HepG2 (cell line): ENCODE data around the gene GTF2H3. TPM values are rescaled to one million over a fixed set of nuclear protein-coding genes. Genes with fewer than 3 reads are reported as not detected.

ENCODE experiments used
- ATAC-seq: fragments of 200-7000 bp; cut with Tn5 transposase; 3 replicates; pipeline ENCODE4 v1.9.1; 2020; ENCODE audit warnings: mild to moderate bottlenecking, moderate library complexity
- BruUV-seq: library from RNA; stranded (reverse); fragments of 400-500 nt; replicated peaks from 2 replicates; lab custom pipeline; 2021; lab: Mats Ljungman, UMichigan
- CTCF ChIA-PET: fragments of 300-600 bp; formaldehyde crosslinking; extraction: SDS; loops from one replicate; lab custom pipeline; 2021; ENCODE audit warnings: low total read pairs, inconsistent platforms, low intra/inter-chr PET ratio; lab: Yijun Ruan, JAX
- POLR2A ChIA-PET: fragments of 350-600 bp; sonication (Branson Sonifier 250); formaldehyde crosslinking; loops from one replicate; lab custom pipeline; 2020; ENCODE audit warnings: antibody characterized with exemption, inconsistent platforms; lab: Yijun Ruan, JAX
- DNase-seq: peaks from one replicate; pipeline ENCODE4 v3.0.0-alpha.2; 2015; ENCODE audit warnings: low spot score
- FAIRE-seq: peaks from 3 replicates; lab custom pipeline; 2011; peaks lifted over from hg19 to GRCh38; lab: Jason Lieb, UNC
- H2AFZ ChIP-seq: one replicate; pipeline ENCODE4 v1.6.1; 2011; ENCODE audit warnings: low read length, inconsistent platforms
- H3K27ac ChIP-seq: fragments of 300-600 bp; 3 replicates; pipeline ENCODE4 v1.8.0; 2011; ENCODE audit warnings: mixed run types, mild to moderate bottlenecking, mixed read lengths, low read length, inconsistent platforms; ENCODE audit not compliant: insufficient read depth; ENCODE audit errors: extremely low read length
- H3K27me3 ChIP-seq, 2 experiments: fragments of 200-600 bp in 1 of 2; 2 replicates in 1 of 2; 3 replicates in 1 of 2; pipeline versions ENCODE4 v1.6.0 to v1.8.0; 2011; ENCODE audit warnings: low read length in 2 of 2, mild to moderate bottlenecking in 2 of 2, moderate library complexity in 2 of 2, inconsistent platforms in 1 of 2; ENCODE audit not compliant: insufficient read depth in 2 of 2, control insufficient read depth in 1 of 2
- H3K36me3 ChIP-seq, 2 experiments: fragments of 200-600 bp in 1 of 2; replicated peaks in 1 of 2; 2 replicates in 1 of 2; 3 replicates in 1 of 2; pipeline versions ENCODE4 v1.5.1 to v1.8.0; 2011; ENCODE audit warnings: low read length in 2 of 2, inconsistent platforms in 1 of 2; ENCODE audit not compliant: insufficient read depth in 2 of 2, control insufficient read depth in 1 of 2
- H3K4me1 ChIP-seq: 2 replicates; pipeline ENCODE4 v1.5.1; 2012; ENCODE audit warnings: low read length, inconsistent platforms; ENCODE audit not compliant: insufficient read depth
- H3K4me2 ChIP-seq: 2 replicates; pipeline ENCODE4 v1.6.0; 2011; ENCODE audit warnings: low read depth, low read length, inconsistent platforms
- H3K4me3 ChIP-seq, 3 experiments: fragments of 200-600 bp in 1 of 3; sonication (generic), shearing (Covaris generic) in 1 of 3; replicated peaks in 1 of 3; 2 replicates each; pipeline ENCODE4 v1.5.1; 2011 to 2016; ENCODE audit warnings: low read length in 3 of 3, inconsistent platforms in 2 of 3, low read depth in 2 of 3, mild to moderate bottlenecking in 2 of 3, control low read depth in 1 of 3, mixed read lengths in 1 of 3; ENCODE audit not compliant: insufficient read depth in 1 of 3
- H3K79me2 ChIP-seq: one replicate; pipeline ENCODE4 v1.6.1; 2011; ENCODE audit warnings: low read length, inconsistent platforms; ENCODE audit not compliant: insufficient read depth
- H3K9ac ChIP-seq: 2 replicates; pipeline ENCODE4 v1.6.0; 2011; ENCODE audit warnings: mild to moderate bottlenecking, low read depth, low read length, inconsistent platforms; ENCODE audit not compliant: insufficient read depth
- H3K9me3 ChIP-seq: 2 replicates; pipeline ENCODE4 v1.5.1; 2012; ENCODE audit warnings: mild to moderate bottlenecking, low read length
- H4K20me1 ChIP-seq: 2 replicates; pipeline ENCODE4 v1.6.0; 2011; ENCODE audit warnings: inconsistent platforms, mild to moderate bottlenecking, low read length, moderate library complexity; ENCODE audit not compliant: insufficient read depth
- ATF1 ChIP-seq: IDR thresholded peaks from 2 replicates; pipeline ENCODE4 v1.6.1; 2016; ENCODE audit warnings: mild to moderate bottlenecking, control low read depth
- BORCS8-MEF2B ChIP-seq: sonication (generic); formaldehyde crosslinking; IDR thresholded peaks from 2 replicates; pipeline ENCODE4 v1.8.0; 2022; ENCODE audit warnings: mild to moderate bottlenecking, missing genetic modification reagents
- CBX5 ChIP-seq: sonication (generic); formaldehyde crosslinking; IDR thresholded peaks from 2 replicates; pipeline ENCODE4 v1.4.0; 2020; ENCODE audit warnings: missing genetic modification reagents, borderline replicate concordance
- CHD4 ChIP-seq: fragments of 200-600 bp; sonication (generic); IDR thresholded peaks from 2 replicates; pipeline ENCODE4 v1.7.0; 2017; ENCODE audit warnings: mild to moderate bottlenecking, low read length, borderline replicate concordance
- DNMT3B ChIP-seq: conservative IDR thresholded peaks from 2 replicates; pipeline ENCODE4 v1.6.1; 2016; ENCODE audit warnings: missing biosample characterization, control low read depth
- FOXJ3 ChIP-seq: sonication (generic); formaldehyde crosslinking; IDR thresholded peaks from 2 replicates; pipeline ENCODE4 v1.4.0; 2020; ENCODE audit warnings: missing genetic modification reagents, mild to moderate bottlenecking, borderline replicate concordance
- GPBP1L1 ChIP-seq: sonication (generic); formaldehyde crosslinking; IDR thresholded peaks from 2 replicates; pipeline ENCODE4 v1.5.0; 2020; ENCODE audit warnings: mild to moderate bottlenecking, missing genetic modification reagents
- HCFC1 ChIP-seq: fragments of 150-350 bp; IDR thresholded peaks from 2 replicates; pipeline ENCODE4 v1.6.1; 2014; ENCODE audit warnings: low read depth, low read length
- KLF16 ChIP-seq, 2 experiments: sonication (generic) in 1 of 2; formaldehyde crosslinking in 1 of 2; IDR thresholded peaks; 2 replicates each; pipeline versions ENCODE4 v1.6.1 to v1.8.0; 2016 to 2023; ENCODE audit warnings: missing genetic modification reagents in 2 of 2, missing compliant biosample characterization in 1 of 2
- ZFYVE20 ChIP-seq: sonication (generic); formaldehyde crosslinking; IDR thresholded peaks from 2 replicates; pipeline ENCODE4 v1.8.0; 2023; ENCODE audit warnings: low read depth, mild to moderate bottlenecking, moderate library complexity, missing genetic modification reagents, borderline replicate concordance
- ZNF34 ChIP-seq: sonication (generic); formaldehyde crosslinking; IDR thresholded peaks from 2 replicates; pipeline ENCODE4 v1.4.0; 2020; ENCODE audit warnings: mild to moderate bottlenecking, missing genetic modification reagents, borderline replicate concordance
- ZNF784 ChIP-seq: sonication (generic); formaldehyde crosslinking; IDR thresholded peaks from 2 replicates; pipeline ENCODE4 v1.5.1; 2020; ENCODE audit warnings: missing genetic modification reagents, mild to moderate bottlenecking, borderline replicate concordance
- WGBS: methylation state at CpG from one replicate; pipeline ENCODE4 v1.1.6; 2017; ENCODE audit warnings: low lambda C conversion rate; 5-methylcytosine and 5-hydroxymethylcytosine counted together
- in situ Hi-C: cut with HindIII; loops from 2 replicates; pipeline ENCODE4 v1.10.0; 2017; ENCODE audit warnings: low pct_unique_long_range_greater_than_20kb; ENCODE audit not compliant: extremely low pct_ligation_motif_present
- intact Hi-C: fragments of 100-400 bp; cut with micrococcal nuclease; formaldehyde crosslinking; loops from one replicate; pipeline ENCODE4 v1.10.0; 2022; ENCODE audit not compliant: unreplicated experiment
- polyA plus RNA-seq, 8 experiments: library from polyadenylated mRNA; depleted of rRNA in 3 of 8; stranded (reverse) in 7 of 8; unstranded in 1 of 8; fragments of >200 nt; fragmentation: Illumina TruSeq in 4 of 8; extraction: Trizol in 4 of 8; gene quantifications; 2 replicates each; pipeline versions ENCODE4 v1.2.1 to v1.2.3, GENCODE V29; 2011 to 2016; ENCODE audit warnings: low read depth in 4 of 8, missing spikeins in 1 of 8, mixed read lengths in 1 of 8; ENCODE audit not compliant: insufficient read depth in 1 of 8
- total RNA-seq, 5 experiments: library from RNA; depleted of rRNA; stranded (reverse); fragments of >200 nt; fragmentation: Illumina TruSeq; extraction: Trizol; gene quantifications; 2 replicates each; pipeline ENCODE4 v1.2.3, GENCODE V29; 2016; ENCODE audit warnings: low read depth in 1 of 5

Gene GTF2H3
- total and polyA plus RNA-seq, 2 of the 13 experiments (the other 11 are each of a cell fraction or from before 2014, with no cell fraction given), result 35.8 to 58.8 TPM

DNA sequence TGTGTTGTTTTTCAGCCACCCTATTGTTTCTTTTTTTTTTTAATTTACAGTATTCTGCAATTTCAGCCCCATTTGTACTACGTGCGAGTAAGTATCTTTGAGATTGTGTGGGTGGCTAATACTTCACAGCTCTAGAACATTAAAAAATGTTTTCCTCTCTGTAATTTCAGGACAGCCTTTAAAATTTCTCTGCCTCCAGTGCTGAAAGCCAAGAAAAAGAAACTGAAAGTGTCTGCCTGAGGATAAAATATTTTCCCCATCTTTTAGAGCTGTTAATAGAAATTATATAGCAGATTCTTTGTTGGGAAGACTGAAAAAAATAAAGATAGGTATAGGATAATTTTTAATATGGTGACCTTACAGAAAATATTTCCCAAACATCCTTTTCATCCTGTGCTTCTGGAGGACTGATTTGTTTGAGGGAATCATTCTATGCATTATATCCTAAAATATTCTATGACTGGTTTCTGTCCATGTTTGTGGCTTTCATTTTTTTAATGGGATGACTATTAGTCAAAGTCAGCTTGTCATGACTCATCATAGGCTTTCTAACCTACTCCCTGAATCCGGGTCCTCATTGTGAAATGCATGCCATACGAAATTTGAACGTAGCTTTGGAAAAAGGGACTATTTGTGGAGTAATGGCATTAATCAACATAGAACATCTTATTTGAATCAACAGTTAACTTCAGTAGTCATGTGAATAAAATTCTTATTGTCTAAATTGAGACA is 26.5 kb downstream of the GTF2H3 start:
- no peaks in the 10 kb centered on the region for H3K27me3 ChIP-seq
- no peak overlapping the region for H3K27ac ChIP-seq
- DNase-seq (no peak), ATAC-seq (no peak), FAIRE-seq (no peak)
- peaks cover 2 to 33% of the 10 kb centered on the region in 2 experiments; a peak in 4 of 5 replicates for H3K36me3 ChIP-seq
- WGBS, result 98% methylated on average over 5 of the region's 5 CpGs
- ChIA-PET POLR2A (interaction anchor here (1.4 kb wide), 1 partner anchor 52 kb away, joined by 6 read pairs; the partner anchor contains the start of gene ATP6V0A2), CTCF (no interaction called here)
- intact Hi-C loops, result no loop called here
- H3K9me3 ChIP-seq, result no peaks in the 10 kb centered on the region
- TF ChIP-seq ZNF34 (CRISPR knock-in tag), result no peak
- TF ChIP-seq CHD4, result no peak
- TF ChIP-seq BORCS8-MEF2B (CRISPR knock-in tag), result no peak
- TF ChIP-seq HCFC1, result no peak
- no peak for TF ChIP-seq ZNF784 (CRISPR knock-in tag)
- TF ChIP-seq KLF16 (CRISPR knock-in tag; IDR thresholded peaks at IDR 0.05), result no peak
- no peak for TF ChIP-seq DNMT3B (CRISPR knock-in tag)
- TF ChIP-seq ATF1 (CRISPR knock-in tag), result no peak
- TF ChIP-seq FOXJ3 (CRISPR knock-in tag), result no peak
- no peak for TF ChIP-seq CBX5 (CRISPR knock-in tag)
- TF ChIP-seq GPBP1L1 (CRISPR knock-in tag), result no peak
- TF ChIP-seq ZFYVE20, result no peak
- H2AFZ ChIP-seq, result no peak overlapping the region
- H3K9ac ChIP-seq, result no peak overlapping the region
- no peaks in the 10 kb centered on the region for H4K20me1 ChIP-seq
- in situ Hi-C loops, result no loop called here
- H3K79me2 ChIP-seq, result no peaks in the 10 kb centered on the region
- no peaks in the 10 kb centered on the region for H3K4me1 ChIP-seq
- H3K4me2 ChIP-seq, result no peak overlapping the region
- no TSS peak for BruUV-seq
- H3K4me3 ChIP-seq, result no peak overlapping the region
